Activated effector memory CD4-positive, alpha-beta T cell treated with anti-CD3 and anti-CD28 coated beads, Interleukin-2, amount 50 U/mL, for 16 hours (primary cell): ENCODE measurements around the gene EPAS1.

Experiments
- DNase-seq: peaks from one replicate; pipeline ENCODE4 v3.0.0-alpha.2; 2020

EPAS1 gene

DNA sequence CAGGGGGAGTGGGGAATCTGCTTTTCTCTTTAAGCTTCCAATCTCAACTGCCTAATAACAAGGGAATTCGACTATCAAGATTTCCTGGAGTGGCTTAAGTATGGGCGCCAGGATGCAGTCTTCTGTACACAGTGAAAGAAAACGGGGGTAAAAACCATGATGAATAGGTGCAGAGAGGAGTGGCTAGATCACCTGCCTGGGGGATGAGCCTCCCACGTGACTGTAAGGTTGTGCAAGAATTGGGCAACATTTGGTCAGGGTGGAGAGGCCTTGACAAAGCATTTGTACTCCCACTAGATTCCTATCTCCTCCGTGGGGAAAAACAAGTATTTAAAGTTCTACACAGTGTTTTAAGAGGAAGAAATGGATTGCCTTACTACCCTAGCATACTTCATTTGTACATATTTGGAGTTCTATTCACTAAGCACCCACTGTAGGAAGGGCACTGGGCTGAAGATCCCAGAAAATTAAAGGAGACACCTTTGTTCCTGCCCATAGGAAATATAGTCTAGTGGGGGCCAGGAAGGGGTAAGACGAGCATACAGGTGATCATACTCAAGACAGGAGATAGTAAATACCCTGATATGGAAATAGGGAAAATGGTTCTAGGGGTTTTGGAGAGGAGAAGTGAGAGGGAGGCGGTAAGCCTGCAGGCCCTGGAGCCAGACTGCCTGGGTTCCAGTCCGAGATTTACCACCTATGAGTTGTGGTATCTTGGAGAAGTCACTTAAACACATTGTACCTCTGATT, 29.2 kb downstream of the EPAS1 start:
- no peak for DNase-seq

DNA sequence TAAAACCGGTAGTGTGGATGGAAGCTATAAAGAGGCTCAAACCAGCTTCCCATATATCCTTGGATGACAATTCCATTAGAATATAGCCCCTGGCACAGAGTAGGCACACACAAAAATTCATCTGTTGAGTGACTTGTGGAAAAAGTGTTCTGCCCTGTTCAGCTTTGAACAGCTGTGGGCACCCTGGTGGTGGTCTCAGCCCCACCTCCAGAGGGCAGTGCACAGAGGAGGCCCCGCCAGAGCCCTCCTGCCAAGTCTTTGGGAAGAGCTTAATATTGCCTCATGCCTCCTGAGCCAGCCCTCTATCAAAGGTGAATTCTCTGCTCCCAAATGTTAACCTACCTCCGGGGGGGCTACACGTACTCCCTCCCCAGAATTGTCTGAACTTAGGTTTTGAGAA, 30.4 kb downstream of the EPAS1 start:
- no peak for DNase-seq

GRCh38 chr2:46328291-46328690, 31.1 kb downstream of the EPAS1 start:
- no peak for DNase-seq

- no peak for DNase-seq
Measured at GRCh38 chr2:46328829-46329228, 31.6 kb downstream of the EPAS1 start.

DNA sequence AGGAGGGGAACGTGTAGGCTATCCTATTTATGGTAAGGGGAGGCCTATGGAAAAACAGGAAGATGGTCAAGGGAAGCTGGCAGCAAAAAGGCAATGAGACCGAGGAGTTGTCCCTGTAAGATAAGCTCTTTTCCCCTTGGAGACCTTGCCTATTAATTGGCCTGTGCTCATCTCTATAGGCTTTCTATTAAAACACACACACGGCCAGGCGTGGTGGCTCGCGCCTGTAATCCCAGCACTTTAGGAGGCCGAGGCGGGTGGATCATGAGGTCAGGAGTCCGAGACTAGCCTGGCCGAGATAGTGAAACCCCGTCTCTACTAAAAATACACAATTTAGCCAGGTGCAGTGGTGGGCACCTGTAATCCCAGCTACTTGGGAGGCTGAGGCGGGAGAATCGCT, 32.1 kb downstream of the EPAS1 start:
- no peak for DNase-seq

- no peak for DNase-seq
Measured at GRCh38 chr2:46329803-46330775, 32.9 kb downstream of the EPAS1 start.

- no peak for DNase-seq
Measured at GRCh38 chr2:46331109-46331766, 34.0 kb downstream of the EPAS1 start.

DNA sequence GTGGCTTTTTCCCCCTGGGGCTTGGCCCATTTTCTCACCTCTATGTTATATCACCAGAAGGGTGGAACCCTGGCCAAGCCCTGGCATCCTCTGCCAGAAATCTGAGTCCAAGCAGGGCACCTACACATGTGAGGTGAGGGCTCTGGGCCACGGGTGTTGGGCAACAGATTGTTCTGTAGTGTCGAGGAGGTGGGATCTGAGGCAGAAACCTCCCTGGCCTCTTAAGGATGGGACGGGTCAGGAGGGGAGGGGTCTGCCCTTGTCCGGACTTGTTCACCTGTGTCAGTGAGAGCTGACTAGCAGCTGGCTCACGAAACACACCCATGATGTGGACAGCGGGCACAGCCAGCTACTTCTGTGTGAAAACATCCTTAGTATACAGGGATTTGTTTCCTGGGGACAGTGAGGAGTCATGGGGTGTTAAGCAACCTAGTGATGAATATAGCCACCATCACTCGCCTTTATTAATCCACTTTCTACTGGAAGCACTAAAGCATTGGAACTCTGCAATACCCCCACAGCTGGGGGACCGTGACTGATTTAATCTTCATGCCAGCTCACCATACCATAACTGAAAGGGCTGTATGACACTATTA, 35.6 kb downstream of the EPAS1 start:
- DNase-seq, result no peak

DNA sequence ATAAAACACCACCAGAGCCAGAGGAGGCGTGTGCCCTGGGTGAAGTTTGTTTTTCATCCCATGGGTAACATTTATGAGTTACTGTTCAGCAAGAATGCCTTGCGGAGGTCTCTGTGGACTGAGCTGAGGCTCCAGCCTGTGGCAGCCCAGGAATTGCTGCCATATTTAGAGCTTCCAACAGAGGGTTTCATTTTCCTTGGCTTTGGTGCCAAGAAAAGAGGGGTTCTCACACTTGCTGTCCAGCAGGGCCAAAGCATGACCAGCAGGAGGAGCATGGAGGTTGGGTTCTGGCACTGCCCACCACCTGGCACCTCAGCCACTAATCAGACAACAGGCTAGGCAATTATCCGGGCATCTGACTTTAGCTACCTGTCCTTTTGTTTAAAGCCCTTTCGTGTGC, 36.7 kb downstream of the EPAS1 start:
- DNase-seq, result no peak

- DNase-seq, result no peak
Measured at GRCh38 chr2:46334389-46335271, 37.4 kb downstream of the EPAS1 start.

GRCh38 chr2:46335391-46336282, 38.4 kb downstream of the EPAS1 start:
- no peak for DNase-seq

- DNase-seq, result no peak
Measured at GRCh38 chr2:46336283-46336959, 39.2 kb downstream of the EPAS1 start.

- DNase-seq, result no peak
Measured at GRCh38 chr2:46337208-46337994, 40.2 kb downstream of the EPAS1 start.

GRCh38 chr2:46338674-46339073, 41.5 kb downstream of the EPAS1 start:
- DNase-seq, result no peak

- no peak for DNase-seq
Measured at GRCh38 chr2:46339200-46339599, 42.0 kb downstream of the EPAS1 start.

- DNase-seq, result no peak
Measured at GRCh38 chr2:46339676-46340459, 42.7 kb downstream of the EPAS1 start.

DNA sequence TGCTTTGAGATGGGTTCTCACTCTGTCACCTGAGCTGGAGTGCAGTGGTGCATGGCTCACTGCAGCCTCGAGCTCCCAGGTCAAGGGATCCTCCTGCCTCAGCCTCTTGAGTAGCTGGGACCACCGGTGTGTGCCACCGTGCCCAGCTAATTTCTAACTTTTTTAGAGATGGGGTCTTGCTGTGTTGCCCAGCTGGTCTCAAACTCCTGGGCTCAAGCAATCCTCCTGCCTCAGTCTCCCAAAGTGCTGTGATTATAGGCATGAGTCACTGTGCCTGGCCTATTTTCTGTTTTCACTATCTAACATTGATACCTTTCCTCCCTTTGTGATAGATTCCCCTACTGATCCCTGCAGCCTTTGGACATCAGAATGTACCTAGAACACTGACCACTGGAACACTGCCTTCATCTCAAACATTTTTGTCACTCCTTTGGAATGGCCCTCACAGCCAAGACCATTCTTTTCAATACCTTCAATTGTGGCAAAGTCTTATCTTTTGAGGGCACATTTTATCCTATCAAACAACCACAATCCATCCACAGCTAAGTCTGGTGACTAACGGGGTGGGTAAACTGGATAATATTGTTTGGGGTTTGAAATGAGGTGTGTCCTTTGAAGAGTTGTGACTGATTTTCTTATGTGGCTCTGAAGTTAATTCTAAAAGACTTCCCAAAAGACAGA, 43.7 kb downstream of the EPAS1 start:
- DNase-seq, result no peak
